H1 (cell line): Measurements from ENCODE around the gene HOXB6. TPM values are rescaled to one million over a fixed set of nuclear protein-coding genes. Genes with fewer than 3 reads are reported as not detected.

Source experiments
- CTCF ChIA-PET: fragments of 300-600 bp; sonication (Branson Sonifier 250); formaldehyde crosslinking; loops from one replicate; lab custom pipeline; 2021; ENCODE audit not compliant: partially characterized antibody; lab: Charles Lee
- POLR2A ChIA-PET: fragments of 300-600 bp; sonication (Branson Sonifier 250); formaldehyde crosslinking; loops from one replicate; lab custom pipeline; 2021; ENCODE audit warnings: inconsistent platforms; ENCODE audit not compliant: partially characterized antibody; lab: Charles Lee
- DNase-seq, 2 experiments: peaks; one replicate each; pipeline versions ENCODE4 v3.0.0 to v3.0.0-alpha.2; 2010 to 2022; ENCODE audit warnings: low spot score in 2 of 2, low read depth in 1 of 2, mixed read lengths in 1 of 2
- FAIRE-seq: peaks from 2 replicates; lab custom pipeline; 2011; peaks lifted over from hg19 to GRCh38; lab: Jason Lieb, UNC
- H2AFZ ChIP-seq: 2 replicates; pipeline ENCODE4 v1.8.1; 2012; ENCODE audit warnings: low read length, inconsistent platforms
- H2AK5ac ChIP-seq: 2 replicates; pipeline ENCODE4 v1.6.1; 2013; ENCODE audit warnings: low read depth, low read length
- H2BK120ac ChIP-seq: replicated peaks from 2 replicates; pipeline ENCODE3; 2013; ENCODE audit warnings: low read depth, low read length, inconsistent platforms
- H2BK12ac ChIP-seq: 2 replicates; pipeline ENCODE4 v1.6.1; 2013; ENCODE audit warnings: low read depth, low read length
- H2BK15ac ChIP-seq: 2 replicates; pipeline ENCODE4 v1.6.1; 2013; ENCODE audit warnings: low read length
- H2BK20ac ChIP-seq: 2 replicates; pipeline ENCODE4 v1.6.1; 2013; ENCODE audit warnings: low read length
- H2BK5ac ChIP-seq: 2 replicates; pipeline ENCODE4 v1.6.1; 2013; ENCODE audit warnings: low read depth, low read length
- H3K14ac ChIP-seq: 2 replicates; pipeline ENCODE4 v1.6.1; 2013; ENCODE audit warnings: inconsistent platforms; ENCODE audit not compliant: insufficient read length
- H3K18ac ChIP-seq: 2 replicates; pipeline ENCODE4 v1.6.1; 2013; ENCODE audit warnings: low read length; ENCODE audit errors: extremely low read depth
- H3K23ac ChIP-seq: 2 replicates; pipeline ENCODE4 v1.6.1; 2013; ENCODE audit warnings: inconsistent platforms; ENCODE audit not compliant: insufficient read length
- H3K23me2 ChIP-seq: 2 replicates; pipeline ENCODE4 v1.6.1; 2013; ENCODE audit warnings: low read depth, low read length
- H3K27ac ChIP-seq: 2 replicates; pipeline ENCODE4 v1.6.1; 2011; ENCODE audit warnings: low read depth, low read length, inconsistent platforms
- H3K27me3 ChIP-seq, 4 experiments: replicated peaks in 1 of 4; 1 replicate in 1 of 4; 2 replicates in 3 of 4; pipeline versions ENCODE4 v1.6.1 to v1.8.1; 2011 to 2013; ENCODE audit warnings: low read length in 3 of 4, mild to moderate bottlenecking in 3 of 4, inconsistent platforms in 2 of 4, mixed read lengths in 2 of 4, moderate library complexity in 1 of 4; ENCODE audit not compliant: control insufficient read depth in 3 of 4, insufficient read depth in 3 of 4; ENCODE audit errors: extremely low read depth in 1 of 4
- H3K36me3 ChIP-seq, 4 experiments: 2 replicates each; pipeline versions ENCODE4 v1.6.1 to v1.8.1; 2011 to 2013; ENCODE audit warnings: mild to moderate bottlenecking in 4 of 4, low read length in 3 of 4, moderate library complexity in 2 of 4, control low read depth in 1 of 4, inconsistent platforms in 1 of 4; ENCODE audit not compliant: insufficient read depth in 4 of 4, control insufficient read depth in 2 of 4
- H3K4ac ChIP-seq: replicated peaks from 2 replicates; pipeline ENCODE3; 2013; ENCODE audit warnings: low read length, low read depth, mixed read lengths, inconsistent platforms; ENCODE audit not compliant: insufficient read length
- H3K4me1 ChIP-seq, 4 experiments: replicated peaks in 1 of 4; 1 replicate in 1 of 4; 2 replicates in 3 of 4; pipeline versions ENCODE4 v1.6.1 to v1.8.1; 2011 to 2013; ENCODE audit warnings: low read length in 3 of 4, inconsistent platforms in 2 of 4, mixed read lengths in 1 of 4; ENCODE audit not compliant: insufficient read depth in 4 of 4, control insufficient read depth in 3 of 4
- H3K4me2 ChIP-seq, 2 experiments: 2 replicates each; pipeline versions ENCODE4 v1.6.1 to v1.8.1; 2011 to 2013; ENCODE audit warnings: low read depth in 2 of 2, low read length in 2 of 2, control low read depth in 1 of 2, inconsistent platforms in 1 of 2, mild to moderate bottlenecking in 1 of 2; ENCODE audit not compliant: insufficient read depth in 1 of 2
- H3K4me3 ChIP-seq, 4 experiments: fragments of 200-600, 300-600 bp in 1 of 4; sonication (generic), shearing (Covaris generic), sonication (Bioruptor Twin) in 1 of 4; 2 replicates each; pipeline versions ENCODE4 v1.5.1 to v1.8.1; 2011 to 2016; ENCODE audit warnings: low read length in 4 of 4, low read depth in 3 of 4, control low read depth in 2 of 4, inconsistent platforms in 2 of 4, mild to moderate bottlenecking in 2 of 4, mixed read lengths in 1 of 4, moderate library complexity in 1 of 4; ENCODE audit not compliant: insufficient read depth in 2 of 4; ENCODE audit errors: extremely low read depth in 1 of 4
- H3K56ac ChIP-seq: replicated peaks from 2 replicates; pipeline ENCODE3; 2013; ENCODE audit warnings: low read depth, mild to moderate bottlenecking, mixed read lengths, low read length, inconsistent platforms; ENCODE audit not compliant: insufficient read length
- H3K79me1 ChIP-seq: 2 replicates; pipeline ENCODE4 v1.6.1; 2013; ENCODE audit warnings: low read depth, low read length, control low read depth
- H3K79me2 ChIP-seq, 2 experiments: 2 replicates each; pipeline versions ENCODE4 v1.6.1 to v1.8.1; 2012 to 2013; ENCODE audit warnings: low read length in 2 of 2, mild to moderate bottlenecking in 2 of 2, inconsistent platforms in 1 of 2; ENCODE audit not compliant: insufficient read depth in 2 of 2, control insufficient read depth in 1 of 2
- H3K9ac ChIP-seq, 4 experiments: replicated peaks in 1 of 4; 1 replicate in 1 of 4; 2 replicates in 3 of 4; pipeline versions ENCODE4 v1.6.1 to v1.8.1; 2011 to 2013; ENCODE audit warnings: low read depth in 3 of 4, low read length in 3 of 4, control low read depth in 2 of 4, mild to moderate bottlenecking in 2 of 4, moderate library complexity in 2 of 4, inconsistent platforms in 1 of 4; ENCODE audit errors: extremely low read depth in 1 of 4
- H3K9me3 ChIP-seq, 2 experiments: 2 replicates each; pipeline versions ENCODE4 v1.6.1 to v1.8.1; 2012 to 2013; ENCODE audit warnings: mild to moderate bottlenecking in 2 of 2, moderate library complexity in 2 of 2, control low read depth in 1 of 2, inconsistent platforms in 1 of 2, low read depth in 1 of 2, low read length in 1 of 2, mixed read lengths in 1 of 2; ENCODE audit not compliant: insufficient read depth in 2 of 2
- H4K20me1 ChIP-seq, 2 experiments: replicated peaks in 1 of 2; 2 replicates each; pipeline versions ENCODE3 to v1.8.1; 2011 to 2013; ENCODE audit warnings: inconsistent platforms in 2 of 2, low read length in 2 of 2, mild to moderate bottlenecking in 1 of 2; ENCODE audit not compliant: insufficient read depth in 2 of 2, control insufficient read depth in 1 of 2
- H4K5ac ChIP-seq: 2 replicates; pipeline ENCODE4 v1.6.1; 2013; ENCODE audit warnings: low read length, low read depth, mixed read lengths, inconsistent platforms; ENCODE audit not compliant: insufficient read length
- H4K8ac ChIP-seq: 2 replicates; pipeline ENCODE4 v1.8.0; 2013; ENCODE audit warnings: mild to moderate bottlenecking, moderate library complexity, low read length, inconsistent platforms; ENCODE audit not compliant: insufficient read depth; ENCODE audit errors: extremely low read depth
- H4K91ac ChIP-seq: replicated peaks from 2 replicates; pipeline ENCODE3; 2013; ENCODE audit warnings: low read length, mixed read lengths, inconsistent platforms; ENCODE audit not compliant: insufficient read length
- CBX8 ChIP-seq: fragments of 300-800, 300-1000 bp; sonication (generic); IDR thresholded peaks from 2 replicates; pipeline ENCODE4 v1.7.1; 2016; ENCODE audit warnings: low read depth, low read length, borderline replicate concordance
- EZH2 ChIP-seq: fragments of 200-600 bp; sonication (generic); IDR thresholded peaks from 2 replicates; pipeline ENCODE4 v1.7.1; 2012; ENCODE audit warnings: low read depth, mild to moderate bottlenecking, moderate library complexity, low read length, inconsistent platforms; ENCODE audit not compliant: severe bottlenecking
- GABPA ChIP-seq: IDR thresholded peaks from 2 replicates; pipeline ENCODE4 v1.6.1; 2011; ENCODE audit warnings: mild to moderate bottlenecking, low read length, moderate library complexity, borderline replicate concordance; ENCODE audit not compliant: insufficient read depth
- NANOG ChIP-seq: IDR thresholded peaks from 2 replicates; pipeline ENCODE4 v1.6.1; 2011; ENCODE audit warnings: low read length, low read depth, mild to moderate bottlenecking, inconsistent platforms; ENCODE audit not compliant: insufficient read depth, poor library complexity, severe bottlenecking
- RNF2 ChIP-seq: fragments of 200-900, 300-1000 bp; sonication (generic); IDR thresholded peaks from 2 replicates; pipeline ENCODE4 v1.7.1; 2016; ENCODE audit warnings: borderline replicate concordance, low read depth, mild to moderate bottlenecking, antibody characterized with exemption, low read length; ENCODE audit not compliant: poor library complexity, severe bottlenecking; ENCODE audit errors: missing control alignments
- SUZ12 ChIP-seq: fragments of 200-600 bp; sonication (generic); IDR thresholded peaks from 2 replicates; pipeline ENCODE4 v1.6.1; 2012; ENCODE audit warnings: mild to moderate bottlenecking, inconsistent platforms, low read length, moderate library complexity, mixed read lengths
- WGBS, 2 experiments: shearing (Covaris generic) in 1 of 2; methylation state at CpG; one replicate each; pipeline versions ENCODE4 v1.1.6 to v1.1.7; 2013 to 2015; ENCODE audit warnings: low lambda C conversion rate in 2 of 2, mixed read lengths in 2 of 2, inconsistent platforms in 1 of 2, low coverage in 1 of 2, missing lambda C conversion rate in 1 of 2; ENCODE audit not compliant: insufficient replicate concordance in 2 of 2, insufficient coverage in 1 of 2, insufficient read length in 1 of 2; ENCODE audit errors: extremely low coverage in 1 of 2, missing lambda C conversion rate in 1 of 2; 5-methylcytosine and 5-hydroxymethylcytosine counted together
- polyA plus RNA-seq, 7 experiments: library from polyadenylated mRNA; depleted of rRNA in 3 of 7; stranded (reverse) in 5 of 7; unstranded in 2 of 7; fragments of >200 nt in 5 of 7; fragments of 200-250 nt in 2 of 7; gene quantifications; 1 replicate in 5 of 7; 2 replicates in 1 of 7; 4 replicates in 1 of 7; pipeline versions ENCODE4 v1.2.1 to v1.2.3, GENCODE V29; 2011 to 2013; ENCODE audit warnings: missing spikeins in 2 of 7, mixed read lengths in 2 of 7
- total RNA-seq: library from RNA; stranded (reverse); fragmentation: NEBNext Ultra II Directional; extraction: Animal tissue kit (Norgen Biotek cat#: 25700); gene quantifications from 2 replicates; pipeline ENCODE4 v1.2.1, GENCODE V29; 2021

Gene HOXB6
- total and polyA plus RNA-seq, 2 of the 8 experiments (the other 6 are each of a cell fraction or from before 2014, with no cell fraction given), result not detected

GRCh38 chr17:48556576-48557401 is 48.0 kb downstream of the HOXB6 start:
- H3K9ac ChIP-seq, result no peak overlapping the region
- H3K14ac ChIP-seq, result no peak overlapping the region
- no peak overlapping the region for H3K4me2 ChIP-seq
- H3K4me3 ChIP-seq, result no peak overlapping the region
- peaks cover 98 to 100% (median 99%) of the 10 kb centered on the region in 4 experiments for H3K27me3 ChIP-seq
- no peak overlapping the region for H2AK5ac ChIP-seq
- H2BK120ac ChIP-seq, result no peak overlapping the region
- ChIA-PET CTCF (interaction anchor here (0.6 to 4.0 kb wide), 14 partner anchors 10 to 249 kb away, joined by 3 to 18 read pairs (median 4); no protein-coding TSS in a partner anchor), POLR2A (interaction anchor here (1.0 to 1.7 kb wide), 4 partner anchors 10 to 13 kb away, joined by 3 to 8 read pairs (median 4); no protein-coding TSS in a partner anchor)
- H3K27ac ChIP-seq, result no peak overlapping the region
- H3K23ac ChIP-seq, result no peak overlapping the region
- no peak for DNase-seq
- H4K20me1 ChIP-seq, result peaks cover 22 to 33% of the 10 kb centered on the region in 2 experiments
- no peak for TF ChIP-seq GABPA
- TF ChIP-seq NANOG, result no peak
- TF ChIP-seq RNF2, result peak; percentile 1
- TF ChIP-seq EZH2, result peak; percentile 84
- peak; percentile 68; the same call in 1 of the 2 replicates for TF ChIP-seq CBX8
- TF ChIP-seq SUZ12, result peak; percentile 34; the same call in 1 of the 2 replicates
- H3K79me2 ChIP-seq, result no peaks in the 10 kb centered on the region
- WGBS, 2 experiments, result 19% methylated on average over 7 of the region's 7 CpGs; no CpG with 5 or more reads in 1 of the 2 experiments
- H3K36me3 ChIP-seq, result peaks cover 0 to 8% (median 0%) of the 10 kb centered on the region in 4 experiments; a peak in 1 of 8 replicates
- H3K23me2 ChIP-seq, result no peaks in the 10 kb centered on the region
- no peak overlapping the region for H3K4ac ChIP-seq
- H3K56ac ChIP-seq, result no peak overlapping the region
- H4K8ac ChIP-seq, result no peak overlapping the region
- H3K9me3 ChIP-seq, result no peaks in the 10 kb centered on the region
- H2AFZ ChIP-seq, result no peak overlapping the region
- no peak overlapping the region; the same call in 1 of the 2 replicates for H3K18ac ChIP-seq
- no peaks in the 10 kb centered on the region for H3K79me1 ChIP-seq
- H4K5ac ChIP-seq, result no peak overlapping the region
- no peak for FAIRE-seq
- peaks cover 0 to 11% (median 8%) of the 10 kb centered on the region in 4 experiments; a peak in 5 of 7 replicates for H3K4me1 ChIP-seq
- no peak overlapping the region for H2BK5ac ChIP-seq
- H4K91ac ChIP-seq, result no peak overlapping the region
- H2BK20ac ChIP-seq, result no peak overlapping the region
- no peak overlapping the region for H2BK15ac ChIP-seq
- H2BK12ac ChIP-seq, result no peak overlapping the region
